HCT116 (cell line): ENCODE data around the gene ZNRF2. TPM values are rescaled to one million over a fixed set of nuclear protein-coding genes. Genes with fewer than 3 reads are reported as not detected.
A peak's percentile ranks its signal among the peaks of the same experiment; 100 is the strongest.

Experiments used
- ATAC-seq: fragments of 200-7000 bp; cut with Tn5 transposase; 2 replicates; pipeline ENCODE4 v1.9.1; 2020; ENCODE audit warnings: mild to moderate bottlenecking, moderate library complexity
- Bru-seq: library from RNA; stranded (reverse); fragments of 400-500 nt; gene quantifications from one replicate; lab custom pipeline; 2021; lab: Mats Ljungman, UMichigan
- BruChase-seq, 2 experiments: library from RNA; stranded (reverse); fragments of 400-500 nt; gene quantifications; one replicate each; lab custom pipeline; 2021; lab: Mats Ljungman, UMichigan
- BruUV-seq: library from RNA; stranded (reverse); fragments of 400-500 nt; replicated peaks from 2 replicates; lab custom pipeline; 2021; lab: Mats Ljungman, UMichigan
- CTCF ChIA-PET: fragments of 300-600 bp; sonication (Branson Sonifier 250); formaldehyde crosslinking; loops from one replicate; lab custom pipeline; 2021; ENCODE audit warnings: antibody characterized with exemption; lab: Charles Lee
- POLR2A ChIA-PET: fragments of 300-600, 350-600 bp; sonication (Branson Sonifier 250); formaldehyde crosslinking; loops from one replicate; lab custom pipeline; 2021; ENCODE audit warnings: antibody characterized with exemption; lab: Charles Lee
- RAD21 ChIA-PET, 2 experiments: fragments of 300-600 bp; sonication (Branson Sonifier 250); formaldehyde crosslinking; loops; one replicate each; lab custom pipeline; 2023; ENCODE audit warnings: low total read pairs in 2 of 2; ENCODE audit not compliant: uncharacterized antibody in 2 of 2, unreplicated experiment in 2 of 2, low non-redundant PET in 1 of 2; lab: Charles Lee
- DNase-seq: peaks from one replicate; pipeline ENCODE4 v3.0.0-alpha.2; 2010; ENCODE audit warnings: low read depth, low spot score
- H2AFZ ChIP-seq: fragments of 200-600 bp; shearing (Covaris generic), sonication (generic); 2 replicates; pipeline ENCODE4 v1.6.1; 2017; ENCODE audit warnings: low read depth, mixed run types, mixed read lengths, antibody characterized with exemption, low read length; ENCODE audit not compliant: poor library complexity, severe bottlenecking
- H3K27ac ChIP-seq: 2 replicates; pipeline ENCODE4 v1.5.1; 2012; ENCODE audit warnings: low read depth, low read length
- H3K27me3 ChIP-seq: fragments of 200-600 bp; sonication (generic); 2 replicates; pipeline ENCODE4 v1.6.1; 2016; ENCODE audit warnings: mixed run types, low read length, mixed read lengths; ENCODE audit not compliant: insufficient read depth
- H3K36me3 ChIP-seq, 2 experiments: fragments of 200-500 bp in 1 of 2; fragments of 200-600 bp in 1 of 2; sonication (Bioruptor generic) in 1 of 2; sonication (generic) in 1 of 2; 2 replicates each; pipeline versions ENCODE4 v1.5.1 to v1.6.1; 2014 to 2016; ENCODE audit warnings: low read length in 2 of 2, inconsistent platforms in 1 of 2, mixed read lengths in 1 of 2, mixed run types in 1 of 2; ENCODE audit not compliant: insufficient read depth in 2 of 2, control insufficient read depth in 1 of 2
- H3K4me1 ChIP-seq, 2 experiments: fragments of 200-600 bp in 1 of 2; sonication (generic) in 1 of 2; 2 replicates each; pipeline versions ENCODE4 v1.5.1 to v1.6.1; 2012 to 2017; ENCODE audit warnings: low read length in 2 of 2, inconsistent platforms in 1 of 2, mild to moderate bottlenecking in 1 of 2, mixed read lengths in 1 of 2, mixed run types in 1 of 2, moderate library complexity in 1 of 2; ENCODE audit not compliant: insufficient read depth in 2 of 2, control insufficient read depth in 1 of 2
- H3K4me2 ChIP-seq: fragments of 200-600 bp; sonication (generic); 2 replicates; pipeline ENCODE4 v1.6.1; 2017; ENCODE audit warnings: mixed run types, low read length, mixed read lengths
- H3K4me3 ChIP-seq, 2 experiments: fragments of 200-600 bp in 1 of 2; sonication (generic) in 1 of 2; replicated peaks in 1 of 2; 2 replicates each; pipeline ENCODE4 v1.5.1; 2011 to 2016; ENCODE audit warnings: low read length in 2 of 2, control low read depth in 1 of 2, low read depth in 1 of 2, mild to moderate bottlenecking in 1 of 2, mixed read lengths in 1 of 2, mixed run types in 1 of 2
- H3K79me2 ChIP-seq: fragments of 200-600 bp; sonication (generic); 2 replicates; pipeline ENCODE4 v1.6.1; 2017; ENCODE audit warnings: mild to moderate bottlenecking, mixed run types, low read length, moderate library complexity, mixed read lengths; ENCODE audit not compliant: insufficient read depth
- H3K9ac ChIP-seq: fragments of 200-600 bp; sonication (generic); 2 replicates; pipeline ENCODE4 v1.6.1; 2016; ENCODE audit warnings: low read length, mixed read lengths
- H3K9me2 ChIP-seq: fragments of 200-600 bp; sonication (generic), shearing (Covaris generic); 2 replicates; pipeline ENCODE4 v1.6.1; 2017; ENCODE audit warnings: mixed run types, mild to moderate bottlenecking, moderate library complexity; ENCODE audit not compliant: insufficient read depth
- H3K9me3 ChIP-seq, 2 experiments: fragments of 200-500 bp in 1 of 2; fragments of 200-600 bp in 1 of 2; sonication (Bioruptor generic) in 1 of 2; sonication (generic) in 1 of 2; 2 replicates each; pipeline ENCODE4 v1.6.1; 2014 to 2017; ENCODE audit warnings: low read length in 2 of 2, mixed read lengths in 2 of 2, inconsistent platforms in 1 of 2, low read depth in 1 of 2, mild to moderate bottlenecking in 1 of 2, mixed run types in 1 of 2, moderate library complexity in 1 of 2; ENCODE audit not compliant: control insufficient read depth in 1 of 2, insufficient read depth in 1 of 2
- H4K20me1 ChIP-seq: fragments of 200-600 bp; sonication (generic), shearing (Covaris generic); 2 replicates; pipeline ENCODE4 v1.6.1; 2017; ENCODE audit warnings: mixed run types, mild to moderate bottlenecking, moderate library complexity; ENCODE audit not compliant: insufficient read depth
- CBX3 ChIP-seq: IDR thresholded peaks from 2 replicates; pipeline ENCODE4 v1.6.1; 2012; ENCODE audit warnings: low read depth
- CEBPB ChIP-seq: IDR thresholded peaks from 2 replicates; pipeline ENCODE4 v1.6.1; 2012; ENCODE audit warnings: low read depth
- EGR1 ChIP-seq: IDR thresholded peaks from 2 replicates; pipeline ENCODE4 v1.6.1; 2012; ENCODE audit warnings: low read depth
- EZH2 ChIP-seq: fragments of 200-600 bp; sonication (generic); IDR thresholded peaks from 2 replicates; pipeline ENCODE4 v1.6.1; 2017; ENCODE audit warnings: antibody characterized with exemption, mixed run types
- FOSL1 ChIP-seq: IDR thresholded peaks from 2 replicates; pipeline ENCODE4 v1.6.1; 2012; ENCODE audit warnings: low read depth
- POLR2A ChIP-seq: IDR thresholded peaks from 2 replicates; pipeline ENCODE4 v1.7.0; 2011; ENCODE audit warnings: borderline replicate concordance; ENCODE audit not compliant: insufficient read depth, insufficient read length; ENCODE audit errors: extremely low read depth
- POLR2AphosphoS5 ChIP-seq: IDR thresholded peaks from 2 replicates; pipeline ENCODE4 v1.6.1; 2011; ENCODE audit warnings: mild to moderate bottlenecking, low read depth, low read length, moderate library complexity
- SIN3A ChIP-seq: IDR thresholded peaks from 2 replicates; pipeline ENCODE4 v1.6.1; 2012; ENCODE audit warnings: low read depth
- SP1 ChIP-seq: IDR thresholded peaks from 2 replicates; pipeline ENCODE4 v1.6.1; 2012; ENCODE audit warnings: low read depth
- TCF7L2 ChIP-seq: IDR thresholded peaks from 2 replicates; pipeline ENCODE4 v1.7.0; 2011; ENCODE audit warnings: borderline replicate concordance, inconsistent platforms; ENCODE audit not compliant: insufficient read depth, insufficient read length; ENCODE audit errors: extremely low read depth
- YY1 ChIP-seq: IDR thresholded peaks from 2 replicates; pipeline ENCODE4 v1.6.1; 2011; ENCODE audit warnings: low read length, low read depth, moderate library complexity, mild to moderate bottlenecking; ENCODE audit not compliant: insufficient replicate concordance; ENCODE audit errors: extremely low read depth
- intact Hi-C: fragments of 100-400 bp; cut with micrococcal nuclease; formaldehyde crosslinking; loops from 2 replicates; pipeline ENCODE4 v1.10.0; 2022
- long read RNA-seq: library from polyadenylated mRNA; unstranded; transcript quantifications from one replicate; pipeline ENCODE4 v2.0.0, GENCODE V29; 2021; ENCODE audit not compliant: unreplicated experiment
- polyA plus RNA-seq: library from polyadenylated mRNA; unstranded; fragments of >200 nt; gene quantifications from 2 replicates; pipeline ENCODE4 v1.2.1, GENCODE V29; 2012; ENCODE audit warnings: missing spikeins
- total RNA-seq: library from RNA; stranded (reverse); gene quantifications from one replicate; pipeline ENCODE4 v1.2.1, GENCODE V29; 2021; ENCODE audit not compliant: unreplicated experiment
- TF ChIP-seq, protein P1 (sequence below): IDR thresholded peaks from 2 replicates; pipeline ENCODE4 v1.6.1; 2012
- TF ChIP-seq, protein P2 (sequence below): IDR thresholded peaks from 2 replicates; pipeline ENCODE4 v1.6.1; 2012; ENCODE audit warnings: low read depth
- TF ChIP-seq, protein P3 (sequence below), 3 experiments: fragments of 200-600 bp in 1 of 3; sonication (generic) in 1 of 3; IDR thresholded peaks in 2 of 3; conservative IDR thresholded peaks in 1 of 3; 2 replicates each; pipeline ENCODE4 v1.5.1; 2012 to 2017; ENCODE audit warnings: low read depth in 2 of 3, low read length in 2 of 3, antibody characterized with exemption in 1 of 3, borderline replicate concordance in 1 of 3, control low read depth in 1 of 3, mild to moderate bottlenecking in 1 of 3, mixed read lengths in 1 of 3, mixed run types in 1 of 3, moderate library complexity in 1 of 3; ENCODE audit not compliant: insufficient read depth in 1 of 3

The ZNRF2 gene
- total RNA-seq: 10.2 TPM
- polyA plus RNA-seq: 1.8 and 2.0 TPM in 2 replicates
- percentile 67 among the genes with signal in this experiment for Bru-seq, nascent RNA
- BruChase-seq, experiment 1, labeled RNA remaining after a 6-hour chase: percentile 52 among the genes with signal in this experiment
- percentile 57 among the genes with signal in this experiment for BruChase-seq, experiment 2, labeled RNA remaining after a 2-hour chase
- long read RNA-seq, transcript ZNRF2-201 (5 exons, 3,460 nt): major isoform, 53 of 57 reads
- long read RNA-seq, partial matches to known transcripts: 1 of 57 reads
- long read RNA-seq, other reads (novel, unspliced or antisense): 3 of 57 reads

DNA sequence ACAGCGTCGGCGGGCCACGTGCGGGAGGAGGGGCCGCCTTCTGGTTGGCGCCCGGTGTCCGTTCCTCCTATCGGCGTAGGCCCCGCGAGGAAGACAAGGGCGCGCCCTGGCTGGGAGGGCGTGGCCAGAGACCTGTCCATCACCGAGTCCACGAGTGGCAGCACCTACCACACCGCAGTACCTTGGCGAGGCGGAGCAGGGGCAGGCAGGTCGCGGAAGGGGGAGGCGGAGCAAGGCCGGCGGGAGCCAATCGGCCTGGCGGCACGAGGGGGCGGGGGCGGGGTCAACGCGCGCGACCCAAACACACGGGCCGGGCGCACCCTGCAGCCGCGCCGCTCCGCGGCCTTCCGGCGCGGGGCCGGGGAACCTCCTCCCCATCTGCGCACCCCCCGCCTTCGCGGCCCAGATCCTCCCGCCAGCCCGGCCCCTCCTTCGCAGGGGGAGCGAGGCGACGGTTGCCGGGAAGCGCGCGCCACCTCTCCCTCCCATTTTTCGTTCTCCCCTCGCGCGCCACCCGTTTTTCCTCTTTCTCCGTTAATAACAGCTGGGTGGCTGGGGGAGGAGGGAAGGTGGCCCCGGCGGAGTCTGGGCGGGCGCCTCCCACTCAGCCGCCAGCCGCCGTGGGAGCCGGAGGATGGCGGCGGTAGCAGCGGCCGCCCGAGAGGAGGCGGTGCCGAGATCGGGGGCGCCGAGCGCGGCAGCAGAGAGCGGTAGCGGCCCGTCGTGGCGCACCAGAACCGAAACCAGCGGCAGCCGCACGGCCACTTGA lies at the start of gene ZNRF2:
TSS of gene ZNRF2 (plus strand) at position 300 of the 769 bp plus-strand sequence. CDS start 761 bp downstream, outside the sequence.
- RAD21 ChIA-PET: no interaction called here
- Histone ChIP-seq H3K9me3 (no peaks in the 10 kb centered on the region), H3K4me2 (peak within 1 kb of the TSS; percentile 82), H3K9me2 (no peaks in the 10 kb centered on the region), H3K9ac (peak within 1 kb of the TSS; percentile 68), H3K4me1 (peaks cover 11 to 20% of the 10 kb centered on the region in 2 experiments), H2AFZ (peak within 1 kb of the TSS; percentile 85), H3K79me2 (peaks cover 32% of the 10 kb centered on the region), H3K36me3 (no peaks in the 10 kb centered on the region), H3K4me3 (peak within 1 kb of the TSS; percentile 69 to 85), H3K27ac (peak within 1 kb of the TSS; percentile 97), H3K27me3 (no peaks in the 10 kb centered on the region), H4K20me1 (no peaks in the 10 kb centered on the region)
- TF ChIP-seq CBX3 (peak; percentile 73), YY1 (peak; percentile 57), FOSL1 (no peak), SIN3A (peak; percentile 65; the same call in 1 of the 2 replicates), CEBPB (no peak), TCF7L2 (no peak), POLR2AphosphoS5 (peak; percentile 49), EZH2 (no peak), SP1 (peak; percentile 85), EGR1 (peak; percentile 49; the same call in 1 of the 2 replicates), POLR2A (peak; percentile 19)
- TF ChIP-seq, protein P1, sequence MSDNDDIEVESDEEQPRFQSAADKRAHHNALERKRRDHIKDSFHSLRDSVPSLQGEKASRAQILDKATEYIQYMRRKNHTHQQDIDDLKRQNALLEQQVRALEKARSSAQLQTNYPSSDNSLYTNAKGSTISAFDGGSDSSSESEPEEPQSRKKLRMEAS: peak; percentile 98
- TF ChIP-seq, protein P2, sequence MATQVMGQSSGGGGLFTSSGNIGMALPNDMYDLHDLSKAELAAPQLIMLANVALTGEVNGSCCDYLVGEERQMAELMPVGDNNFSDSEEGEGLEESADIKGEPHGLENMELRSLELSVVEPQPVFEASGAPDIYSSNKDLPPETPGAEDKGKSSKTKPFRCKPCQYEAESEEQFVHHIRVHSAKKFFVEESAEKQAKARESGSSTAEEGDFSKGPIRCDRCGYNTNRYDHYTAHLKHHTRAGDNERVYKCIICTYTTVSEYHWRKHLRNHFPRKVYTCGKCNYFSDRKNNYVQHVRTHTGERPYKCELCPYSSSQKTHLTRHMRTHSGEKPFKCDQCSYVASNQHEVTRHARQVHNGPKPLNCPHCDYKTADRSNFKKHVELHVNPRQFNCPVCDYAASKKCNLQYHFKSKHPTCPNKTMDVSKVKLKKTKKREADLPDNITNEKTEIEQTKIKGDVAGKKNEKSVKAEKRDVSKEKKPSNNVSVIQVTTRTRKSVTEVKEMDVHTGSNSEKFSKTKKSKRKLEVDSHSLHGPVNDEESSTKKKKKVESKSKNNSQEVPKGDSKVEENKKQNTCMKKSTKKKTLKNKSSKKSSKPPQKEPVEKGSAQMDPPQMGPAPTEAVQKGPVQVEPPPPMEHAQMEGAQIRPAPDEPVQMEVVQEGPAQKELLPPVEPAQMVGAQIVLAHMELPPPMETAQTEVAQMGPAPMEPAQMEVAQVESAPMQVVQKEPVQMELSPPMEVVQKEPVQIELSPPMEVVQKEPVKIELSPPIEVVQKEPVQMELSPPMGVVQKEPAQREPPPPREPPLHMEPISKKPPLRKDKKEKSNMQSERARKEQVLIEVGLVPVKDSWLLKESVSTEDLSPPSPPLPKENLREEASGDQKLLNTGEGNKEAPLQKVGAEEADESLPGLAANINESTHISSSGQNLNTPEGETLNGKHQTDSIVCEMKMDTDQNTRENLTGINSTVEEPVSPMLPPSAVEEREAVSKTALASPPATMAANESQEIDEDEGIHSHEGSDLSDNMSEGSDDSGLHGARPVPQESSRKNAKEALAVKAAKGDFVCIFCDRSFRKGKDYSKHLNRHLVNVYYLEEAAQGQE: no peak
- TF ChIP-seq, protein P3, sequence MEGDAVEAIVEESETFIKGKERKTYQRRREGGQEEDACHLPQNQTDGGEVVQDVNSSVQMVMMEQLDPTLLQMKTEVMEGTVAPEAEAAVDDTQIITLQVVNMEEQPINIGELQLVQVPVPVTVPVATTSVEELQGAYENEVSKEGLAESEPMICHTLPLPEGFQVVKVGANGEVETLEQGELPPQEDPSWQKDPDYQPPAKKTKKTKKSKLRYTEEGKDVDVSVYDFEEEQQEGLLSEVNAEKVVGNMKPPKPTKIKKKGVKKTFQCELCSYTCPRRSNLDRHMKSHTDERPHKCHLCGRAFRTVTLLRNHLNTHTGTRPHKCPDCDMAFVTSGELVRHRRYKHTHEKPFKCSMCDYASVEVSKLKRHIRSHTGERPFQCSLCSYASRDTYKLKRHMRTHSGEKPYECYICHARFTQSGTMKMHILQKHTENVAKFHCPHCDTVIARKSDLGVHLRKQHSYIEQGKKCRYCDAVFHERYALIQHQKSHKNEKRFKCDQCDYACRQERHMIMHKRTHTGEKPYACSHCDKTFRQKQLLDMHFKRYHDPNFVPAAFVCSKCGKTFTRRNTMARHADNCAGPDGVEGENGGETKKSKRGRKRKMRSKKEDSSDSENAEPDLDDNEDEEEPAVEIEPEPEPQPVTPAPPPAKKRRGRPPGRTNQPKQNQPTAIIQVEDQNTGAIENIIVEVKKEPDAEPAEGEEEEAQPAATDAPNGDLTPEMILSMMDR (IDR thresholded peaks at IDR 0.05 in 2 of 3, conservative IDR thresholded peaks at IDR 0.05 in 1 of 3; ENCODE audit: borderline replicate concordance in 1 of 3, insufficient read depth in 1 of 3, low read depth in 2 of 3, low read length in 2 of 3): peak; percentile 18 to 39 (median 34); a peak in 4 of 6 replicates
- CTCF ChIA-PET: interaction anchor here (1.7 kb wide), 1 partner anchor 9 kb away, joined by 5 read pairs; no protein-coding TSS in a partner anchor
- DNase-seq: peak; percentile 97
- intact Hi-C loops: loop anchor here (2.0 kb wide), 1 partner anchor 280 kb away; no protein-coding TSS in a partner anchor
- POLR2A ChIA-PET: no interaction called here
- ATAC-seq: peak; percentile 92
- BruUV-seq: no TSS peak
